C4-2B (cell line): Measurements from ENCODE around the gene KCNK17.

ENCODE experiments used
- CTCF ChIP-seq: fragments of 450-650 bp; conservative IDR thresholded peaks from 2 replicates; pipeline ENCODE4 v1.5.1; 2017; ENCODE audit warnings: mild to moderate bottlenecking
- ZFX ChIP-seq: fragments of 450-650 bp; IDR thresholded peaks from 2 replicates; pipeline ENCODE4 v1.6.1; 2017

- no peak for TF ChIP-seq CTCF
- no peak for TF ChIP-seq ZFX
These were observed 18.6 kb downstream of the KCNK17 start for GRCh38 chr6:39295611-39296011.
